Measurements from ENCODE around the gene ANKMY1. TPM values are rescaled to one million over a fixed set of nuclear protein-coding genes. Genes with fewer than 3 reads are reported as not detected.

Gene ANKMY1
- total RNA-seq, 4 donors from 2014 or later = 11.7 to 30.5 (median 15.3) TPM

DNA sequence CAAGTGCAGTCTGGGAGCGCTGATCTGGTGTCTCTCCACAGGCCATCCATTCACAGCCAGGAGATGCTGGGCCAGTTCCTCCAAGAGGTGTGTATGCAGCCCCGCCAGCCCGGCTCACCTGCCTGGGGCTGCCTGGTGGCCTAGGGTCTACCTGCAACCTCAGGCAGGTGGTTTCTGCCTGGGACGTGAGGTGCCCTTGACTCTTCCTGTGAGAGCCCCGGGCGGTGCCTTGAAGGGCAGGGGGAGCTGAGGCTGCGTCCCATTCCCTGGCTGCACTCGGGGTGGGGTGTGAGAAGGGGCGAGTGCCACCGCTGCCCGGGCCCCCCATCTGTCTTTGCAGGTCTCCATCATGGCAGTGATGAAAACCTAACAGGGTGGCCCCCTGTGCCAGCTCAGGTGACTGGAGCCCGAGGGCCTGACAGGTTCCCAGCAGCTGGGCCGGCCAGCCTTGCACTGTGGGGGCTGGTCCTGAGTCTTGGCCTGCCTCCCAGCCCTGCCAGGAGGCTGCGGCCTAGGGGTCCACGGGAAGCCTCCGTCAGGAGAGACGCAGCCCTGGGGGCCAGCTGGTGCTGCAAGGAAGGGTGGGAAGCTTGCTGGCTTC, 40.6 kb upstream of the ANKMY1 start:
- TF ChIP-seq, protein P1, sequence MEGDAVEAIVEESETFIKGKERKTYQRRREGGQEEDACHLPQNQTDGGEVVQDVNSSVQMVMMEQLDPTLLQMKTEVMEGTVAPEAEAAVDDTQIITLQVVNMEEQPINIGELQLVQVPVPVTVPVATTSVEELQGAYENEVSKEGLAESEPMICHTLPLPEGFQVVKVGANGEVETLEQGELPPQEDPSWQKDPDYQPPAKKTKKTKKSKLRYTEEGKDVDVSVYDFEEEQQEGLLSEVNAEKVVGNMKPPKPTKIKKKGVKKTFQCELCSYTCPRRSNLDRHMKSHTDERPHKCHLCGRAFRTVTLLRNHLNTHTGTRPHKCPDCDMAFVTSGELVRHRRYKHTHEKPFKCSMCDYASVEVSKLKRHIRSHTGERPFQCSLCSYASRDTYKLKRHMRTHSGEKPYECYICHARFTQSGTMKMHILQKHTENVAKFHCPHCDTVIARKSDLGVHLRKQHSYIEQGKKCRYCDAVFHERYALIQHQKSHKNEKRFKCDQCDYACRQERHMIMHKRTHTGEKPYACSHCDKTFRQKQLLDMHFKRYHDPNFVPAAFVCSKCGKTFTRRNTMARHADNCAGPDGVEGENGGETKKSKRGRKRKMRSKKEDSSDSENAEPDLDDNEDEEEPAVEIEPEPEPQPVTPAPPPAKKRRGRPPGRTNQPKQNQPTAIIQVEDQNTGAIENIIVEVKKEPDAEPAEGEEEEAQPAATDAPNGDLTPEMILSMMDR (IDR thresholded peaks at IDR 0.05; ENCODE audit: low read depth) = no peak

GRCh38 chr2:240597419-240598181, 39.8 kb upstream of the ANKMY1 start:
- TF ChIP-seq, protein P1 (IDR thresholded peaks at IDR 0.05; ENCODE audit: low read depth) = no peak

DNA sequence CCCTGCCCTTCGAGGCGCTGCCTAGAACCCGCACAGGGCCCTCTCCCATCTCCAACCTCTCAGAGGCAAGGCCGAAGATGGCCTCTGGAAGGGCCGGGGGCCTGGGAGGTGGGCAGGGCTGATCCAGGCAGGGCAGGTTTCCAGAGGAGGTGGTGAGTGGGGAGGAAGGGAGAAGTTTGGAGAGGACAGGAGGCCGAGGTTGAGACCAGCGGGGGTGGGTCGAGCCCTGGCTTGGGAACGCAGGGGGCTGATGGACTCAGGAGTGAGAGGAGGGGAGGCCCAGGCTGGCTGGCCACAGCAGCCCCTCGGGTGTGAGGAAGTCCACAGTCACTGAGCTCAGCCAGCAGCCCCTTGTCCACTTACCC, 39.2 kb upstream of the ANKMY1 start:
- TF ChIP-seq, protein P1 (IDR thresholded peaks at IDR 0.05; ENCODE audit: low read depth) = no peak

- TF ChIP-seq, protein P1 (IDR thresholded peaks at IDR 0.05; ENCODE audit: low read depth) = no peak
Measured at GRCh38 chr2:240596491-240596931, 38.7 kb upstream of the ANKMY1 start.

- TF ChIP-seq, protein P1 (IDR thresholded peaks at IDR 0.05; ENCODE audit: low read depth) = no peak
Measured at GRCh38 chr2:240596080-240596460, 38.3 kb upstream of the ANKMY1 start.

- TF ChIP-seq, protein P1 (IDR thresholded peaks at IDR 0.05; ENCODE audit: low read depth) = no peak
Measured at GRCh38 chr2:240595381-240596079, 37.7 kb upstream of the ANKMY1 start.
